OCI-LY3 (cell line): ENCODE data around the gene TANC1.

ENCODE experiments used
- CTCF ChIP-seq: fragments of 200-600, 300-600 bp; sonication (generic); IDR thresholded peaks from 2 replicates; pipeline ENCODE4 v1.5.1; 2014; ENCODE audit warnings: antibody characterized with exemption, low read length, low read depth
- EZH2phosphoT487 ChIP-seq: fragments of 200-600 bp; shearing (Covaris generic); IDR thresholded peaks from 2 replicates; pipeline ENCODE4 v1.6.1; 2018; ENCODE audit warnings: antibody characterized with exemption, mixed run types, low read depth

GRCh38 chr2:158984604-158985135, 16.2 kb downstream of the TANC1 start:
- TF ChIP-seq CTCF = no peak
- TF ChIP-seq EZH2phosphoT487 = no peak
